Heart left ventricle (tissue), 16 donors: Measurements from ENCODE around the gene PLB1. TPM values are rescaled to one million over a fixed set of nuclear protein-coding genes. Genes with fewer than 3 reads are reported as not detected.
"Not testable (repeated sequence)": the region's sequence is repeated elsewhere in the genome, so short reads cannot be mapped to it uniquely, and the experiment has no call there.

Source experiments
- ATAC-seq, 4 donors: fragments of 200-7000 bp; cut with Tn5 transposase; one replicate each; pipeline ENCODE4 v1.9.1; 2020 to 2022; ENCODE audit warnings: moderate library complexity in 4 of 4, mild to moderate bottlenecking in 3 of 4, moderate number of reproducible peaks in 1 of 4
- DNase-seq, 5 donors: peaks; one replicate each; pipeline ENCODE4 v3.0.0-alpha.2; 2020
- H3K27ac ChIP-seq, 12 donors: fragments of 200-600 bp; sonication (generic) in 4 of 12; one replicate each; pipeline versions ENCODE4 v1.5.0 to v1.8.0; 2016 to 2022; ENCODE audit warnings: mild to moderate bottlenecking in 2 of 12
- H3K27me3 ChIP-seq, 9 donors: fragments of 200-600 bp; sonication (generic) in 2 of 9; one replicate each; pipeline versions ENCODE4 v1.5.1 to v1.8.0; 2016 to 2022; ENCODE audit warnings: mild to moderate bottlenecking in 3 of 9
- H3K36me3 ChIP-seq, 9 donors: fragments of 200-600 bp; sonication (generic) in 2 of 9; one replicate each; pipeline versions ENCODE4 v1.5.0 to v1.8.0; 2018 to 2022; ENCODE audit warnings: mild to moderate bottlenecking in 2 of 9
- H3K4me1 ChIP-seq, 12 donors: fragments of 200-600 bp; sonication (generic) in 4 of 12; one replicate each; pipeline versions ENCODE4 v1.5.0 to v1.8.0; 2016 to 2022; ENCODE audit warnings: mild to moderate bottlenecking in 3 of 12
- H3K4me3 ChIP-seq, 12 donors: fragments of 200-600 bp; sonication (generic) in 4 of 12; one replicate each; pipeline versions ENCODE4 v1.5.0 to v1.8.0; 2017 to 2022; ENCODE audit warnings: mild to moderate bottlenecking in 9 of 12, moderate library complexity in 4 of 12
- H3K9me3 ChIP-seq, 12 donors: fragments of 200-600 bp; sonication (generic) in 4 of 12; one replicate each; pipeline versions ENCODE4 v1.5.0 to v1.8.0; 2016 to 2022; ENCODE audit warnings: mild to moderate bottlenecking in 1 of 12
- CTCF ChIP-seq, 12 donors: fragments of 200-600 bp; sonication (generic) in 4 of 12; IDR thresholded peaks; one replicate each; pipeline versions ENCODE4 v1.5.0 to v1.8.0; 2018 to 2022; ENCODE audit warnings: antibody characterized with exemption in 12 of 12, mild to moderate bottlenecking in 5 of 12
- POLR2A ChIP-seq, 2 donors: fragments of 450-650 bp; IDR thresholded peaks; one replicate each; pipeline ENCODE4 v1.6.1; 2017; ENCODE audit warnings: antibody characterized with exemption in 2 of 2, mild to moderate bottlenecking in 2 of 2, moderate library complexity in 2 of 2
- WGBS, 4 donors: extraction: QIAGEN DNeasy Blood & Tissue Kit in 2 of 4; methylation state at CpG; one replicate each; pipeline versions ENCODE4 v1.1.5 to v1.1.7; 2013 to 2018; 5-methylcytosine and 5-hydroxymethylcytosine counted together
- intact Hi-C, 10 donors: fragments of 100-400 bp; cut with DNase I; formaldehyde crosslinking; loops; one replicate each; pipeline versions ENCODE4 v1.11.1 to v1.14.2; 2022
- polyA plus RNA-seq, 2 donors: library from polyadenylated mRNA; stranded (reverse); fragments of 200-250 nt; gene quantifications; one replicate each; pipeline ENCODE4 v1.2.3, GENCODE V29; 2013
- total RNA-seq, 9 donors: library from RNA; depleted of rRNA in 2 of 9; stranded (reverse); fragments of >200 nt in 2 of 9; fragmentation: NEBNext Ultra II Directional in 3 of 9; extraction: Animal tissue kit (Norgen Biotek cat#: 25700) in 3 of 9; gene quantifications; one replicate each; pipeline versions ENCODE4 v1.1.0 to v1.2.4, GENCODE V29; 2016 to 2023
- donor health status: ischemic (EF 13 %, LVEDD 7.1; RV severe dilation, severe dysfunction).
- donor health status: healthy with polysubstance abuse.
- donor health status: DM: no; HTN: yes; CAD: no.
- donor health status: DM: no; HTN: no; CAD: no.
- donor health status: ischemic (EF 25% LVEDD 6.9; RV normal size, moderate dysfunction).
- donor health status: ischemic (EF 25% LVEDD 5.7; RV mildly dilated, moderate dysfunction).
- donor health status: healthy.
- donor health status: DM: yes; HTN: yes; CAD: no.
- donor health status: ischemic (EF 35%, LVEDD 5.7; RV mildly dilated, moderate dysfunction).
- donor health status: nonischemic (EF 11% LVEDD 7.7; RV severe dilation, severe dysfunction).
- donor health status: DM: yes; HTN: yes; CAD: no.
- donor health status: PGD.
- donor health status: ischemic (EF 29% LVEDD 5.4; RV normal size, mild dysfunction).
- donor health status: nonischemic (EF 23%, LVEDD 6.1; RV moderate dilation, normal function).

The PLB1 gene
- total and polyA plus RNA-seq, 11 donors = 0.35 to 5.5 (median 1.3) TPM

GRCh38 chr2:28547906-28548600 is 52.2 kb downstream of the PLB1 start:
- H3K27ac ChIP-seq = no peak overlapping the region
- peaks cover 0 to 16% (median 0%) of the 10 kb centered on the region in 12 donors for H3K4me1 ChIP-seq
- ATAC-seq = no peak
- intact Hi-C loops = no loop called here
- 86 to 95% (median 88%) methylated on average over 10 of the region's 10 CpGs for WGBS, 4 donors
- no peak for TF ChIP-seq POLR2A (IDR thresholded peaks at IDR 0.05)
- no peak for TF ChIP-seq CTCF (IDR thresholded peaks at IDR 0.05)
- no peaks in the 10 kb centered on the region for H3K36me3 ChIP-seq
- no peaks in the 10 kb centered on the region for H3K27me3 ChIP-seq
- no peak for DNase-seq
- H3K9me3 ChIP-seq = no peaks in the 10 kb centered on the region
- no peak overlapping the region for H3K4me3 ChIP-seq

- H3K27me3 ChIP-seq, H3K4me1 ChIP-seq, DNase-seq, H3K9me3 ChIP-seq, H3K36me3 ChIP-seq, H3K4me3 ChIP-seq, intact Hi-C loops, H3K27ac ChIP-seq, ATAC-seq: not testable (repeated sequence)
- 83 to 94% (median 91%) methylated on average over 10 of the region's 10 CpGs for WGBS, 4 donors
Observed at GRCh38 chr2:28550345-28550744, 54.5 kb downstream of the PLB1 start.

GRCh38 chr2:28552045-28552823 is 56.4 kb downstream of the PLB1 start:
- Histone ChIP-seq H3K36me3 (no peaks in the 10 kb centered on the region), H3K27me3 (no peaks in the 10 kb centered on the region), H3K27ac (no peak overlapping the region), H3K4me1 (no peaks in the 10 kb centered on the region), H3K4me3 (no peak overlapping the region), H3K9me3 (no peaks in the 10 kb centered on the region)
- no peak for DNase-seq
- intact Hi-C loops = no loop called here
- 69 to 73% (median 70%) methylated on average over 3 of the region's 3 CpGs for WGBS, 4 donors
- no peak for TF ChIP-seq CTCF (IDR thresholded peaks at IDR 0.05)
- no peak for TF ChIP-seq POLR2A (IDR thresholded peaks at IDR 0.05)
- ATAC-seq = no peak

GRCh38 chr2:28556303-28556702 is 60.4 kb downstream of the PLB1 start:
- intact Hi-C loops = no loop called here
- no peak for TF ChIP-seq POLR2A (IDR thresholded peaks at IDR 0.05)
- TF ChIP-seq CTCF (IDR thresholded peaks at IDR 0.05) = no peak
- Histone ChIP-seq H3K4me3 (no peak overlapping the region), H3K4me1 (no peaks in the 10 kb centered on the region), H3K27me3 (no peaks in the 10 kb centered on the region), H3K9me3 (no peaks in the 10 kb centered on the region), H3K27ac (no peak overlapping the region), H3K36me3 (no peaks in the 10 kb centered on the region)
- 91 to 95% (median 93%) methylated on average over 4 of the region's 4 CpGs for WGBS, 4 donors
- ATAC-seq (no peak), DNase-seq (no peak)
